ENCODE results near the gene PPP3CB. TPM values are rescaled to one million over a fixed set of nuclear protein-coding genes. Genes with fewer than 3 reads are reported as not detected.

PPP3CB gene
- total and polyA plus RNA-seq, 10 donors: 25.5 to 61.2 (median 39.7) TPM

DNA sequence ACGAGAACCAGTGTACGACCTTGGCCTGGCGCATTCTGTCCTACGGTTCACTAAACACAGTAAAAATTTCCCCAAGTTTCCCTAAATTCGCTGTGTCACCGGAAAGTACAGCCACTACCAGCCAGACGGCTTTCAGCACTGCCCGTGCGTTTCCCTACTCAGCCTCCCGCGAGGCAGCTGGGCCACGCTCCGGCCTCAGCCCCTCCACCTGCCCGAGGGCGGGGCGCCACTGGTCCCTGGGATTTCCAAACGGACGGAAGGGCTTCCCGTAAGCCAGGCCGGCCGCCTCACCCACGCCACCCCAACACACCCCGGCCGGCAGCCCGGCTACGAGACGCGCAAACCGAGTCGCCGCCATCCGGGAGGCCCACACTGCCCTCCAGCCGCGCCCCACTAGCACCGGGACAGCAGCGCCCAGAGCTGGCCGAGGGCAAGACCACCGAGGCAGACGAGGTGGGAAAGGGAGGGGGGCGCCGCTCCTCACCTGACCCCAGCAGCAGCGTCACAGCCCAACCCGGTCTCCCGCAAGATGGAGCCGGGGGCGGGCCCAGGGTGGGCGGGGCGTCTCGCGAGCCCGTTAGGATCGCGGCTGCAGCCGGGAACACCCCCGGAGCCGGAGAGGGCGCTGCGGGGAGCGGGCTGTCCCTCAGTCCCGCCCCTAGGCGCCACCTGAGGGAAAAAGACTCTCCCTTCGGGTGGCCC is 82.1 kb downstream of the PPP3CB start, which contains the start of gene ANXA7:
ANXA7 (minus strand) TSS at position 531 of the 702 bp plus-strand sequence. CDS start 13,202 bp downstream, outside the sequence.
- peaks cover 0 to 3% (median 0%) of the 10 kb centered on the region in 6 donors for H3K36me3 ChIP-seq
- H3K27me3 ChIP-seq (replicated peaks in 1 of 7): no peaks in the 10 kb centered on the region
- WGBS, 5 donors: 0 to 1% (median 0%) methylated on average over 35 to 62 of the region's 62 CpGs
- peak within 1 kb of the TSS; percentile 78 to 98 (median 96) for H3K27ac ChIP-seq
- H3K4me1 ChIP-seq: peaks cover 16 to 57% (median 43%) of the 10 kb centered on the region in 6 donors
- intact Hi-C loops (cut with DNase I; ENCODE audit: low total_unique reads): no loop called here
- H3K9me3 ChIP-seq: no peaks in the 10 kb centered on the region
- peak within 1 kb of the TSS; percentile 72 to 98 (median 88) for H3K4me3 ChIP-seq
- DNase-seq: peak; percentile 99
- TF ChIP-seq CTCF (IDR thresholded peaks at IDR 0.05 in 8 of 11, conservative IDR thresholded peaks at IDR 0.05 in 3 of 11) (peak in 9 of 11 experiments; percentile 30 to 72 (median 50)), POLR2A (IDR thresholded peaks at IDR 0.05) (peak in 2 of 3 donors; percentile 32 to 49), POLR2AphosphoS5 (IDR thresholded peaks at IDR 0.05) (peak; percentile 96 to 98 (median 97))

DNA sequence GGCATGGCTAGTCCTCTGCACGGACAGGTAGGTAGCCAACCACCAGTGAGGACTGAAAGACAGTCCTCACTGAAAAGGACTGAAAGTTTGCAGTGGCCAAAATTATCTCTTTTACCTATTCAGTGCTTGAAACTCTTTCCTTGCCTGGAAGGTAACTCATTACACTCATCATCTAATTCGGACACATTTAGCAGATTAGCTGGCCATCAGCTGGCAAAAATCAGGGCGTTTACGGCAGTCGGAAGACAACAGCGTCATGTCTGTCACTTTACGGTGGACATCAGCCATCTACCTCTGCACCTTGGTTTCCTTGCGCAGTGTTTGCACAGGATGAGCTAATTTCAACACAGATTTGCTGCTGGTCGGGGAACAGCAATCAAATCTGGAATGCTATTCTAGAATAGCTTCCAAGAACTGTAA is 82.7 kb downstream of the PPP3CB start:
- WGBS, 5 donors: 0 to 2% (median 1%) methylated on average over 9 of the region's 9 CpGs

DNA sequence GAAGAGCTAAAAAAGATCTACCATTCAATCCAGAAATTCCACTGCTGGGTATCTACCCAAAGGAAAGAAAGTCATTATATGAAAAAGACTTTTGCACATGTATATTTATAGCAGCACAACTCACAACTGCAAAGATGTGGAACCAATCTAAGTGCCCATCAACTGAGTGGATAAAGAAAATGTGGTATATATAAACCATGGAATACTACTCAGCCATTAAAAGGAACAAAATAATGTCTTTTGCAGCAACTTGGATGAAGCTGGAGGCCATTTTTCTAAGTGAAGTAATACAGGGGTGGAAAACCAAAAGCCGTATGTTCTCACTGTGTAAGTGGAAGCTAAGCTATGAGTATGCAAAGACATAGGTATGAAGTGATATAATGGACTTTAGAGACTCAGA is 84.9 kb downstream of the PPP3CB start:
- no peaks in the 10 kb centered on the region for H3K27me3 ChIP-seq (replicated peaks in 1 of 7)
- H3K36me3 ChIP-seq: peaks cover 0 to 24% (median 0%) of the 10 kb centered on the region in 6 donors
- no peaks in the 10 kb centered on the region for H3K9me3 ChIP-seq
- TF ChIP-seq POLR2A (IDR thresholded peaks at IDR 0.05) (no peak), POLR2AphosphoS5 (IDR thresholded peaks at IDR 0.05) (no peak), CTCF (IDR thresholded peaks at IDR 0.05 in 8 of 11, conservative IDR thresholded peaks at IDR 0.05 in 3 of 11) (no peak)
- no peak for DNase-seq
- 93 to 97% (median 94%) methylated on average over 1 of the region's 1 CpG for whole genome bisulfite sequencing, 5 donors
- no peak overlapping the region for H3K27ac ChIP-seq
- peaks cover 19 to 81% (median 54%) of the 10 kb centered on the region in 6 donors for H3K4me1 ChIP-seq
- intact Hi-C loops (cut with DNase I; ENCODE audit: low total_unique reads): no loop called here
- H3K4me3 ChIP-seq: no peak overlapping the region

More for the DNA sequence above, 82.7 kb downstream of the PPP3CB start:
- Histone ChIP-seq H3K36me3 (peaks cover 0 to 3% (median 0%) of the 10 kb centered on the region in 6 donors), H3K27me3 (replicated peaks in 1 of 7) (no peaks in the 10 kb centered on the region), H3K9me3 (no peaks in the 10 kb centered on the region), H3K4me1 (peaks cover 19 to 62% (median 48%) of the 10 kb centered on the region in 6 donors), H3K4me3 (peak overlapping the region; percentile 72 to 98 (median 88)), H3K27ac (peak overlapping the region; percentile 78 to 98 (median 96))
- no peak for DNase-seq
- intact Hi-C loops (cut with DNase I; ENCODE audit: low total_unique reads): no loop called here
- no peak for TF ChIP-seq CTCF (IDR thresholded peaks at IDR 0.05 in 8 of 11, conservative IDR thresholded peaks at IDR 0.05 in 3 of 11)
- TF ChIP-seq POLR2AphosphoS5 (IDR thresholded peaks at IDR 0.05): no peak
- TF ChIP-seq POLR2A (IDR thresholded peaks at IDR 0.05): no peak

DNA sequence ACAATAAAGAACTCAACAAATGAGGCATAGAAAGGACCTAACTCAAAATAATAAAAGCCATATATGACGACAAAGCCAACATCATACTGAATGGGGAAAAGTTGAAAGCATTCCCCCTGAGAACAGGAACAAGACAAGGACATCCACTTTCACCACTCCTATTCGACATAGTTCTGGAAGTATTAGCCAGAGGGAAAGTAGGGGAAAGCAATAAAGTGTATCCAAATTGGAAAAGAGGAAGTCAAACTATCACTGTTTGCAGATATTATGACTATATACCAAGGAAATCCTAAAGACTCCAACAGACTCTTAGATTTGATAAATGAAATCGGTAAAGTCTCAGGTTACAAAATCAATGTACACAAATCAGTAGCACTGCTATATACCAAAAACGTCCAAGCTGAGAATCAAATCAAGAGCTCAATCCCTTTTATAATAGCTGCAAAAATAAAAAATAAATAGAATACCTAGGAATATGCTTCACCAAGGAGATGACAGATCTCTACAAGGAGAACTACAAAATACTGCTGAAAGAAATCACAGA is 86.8 kb downstream of the PPP3CB start:
- H3K36me3 ChIP-seq: peaks cover 0 to 24% (median 0%) of the 10 kb centered on the region in 6 donors
- no peak overlapping the region for H3K4me3 ChIP-seq
- 59 to 78% (median 63%) methylated on average over 4 of the region's 4 CpGs for WGBS, 5 donors
- TF ChIP-seq CTCF (IDR thresholded peaks at IDR 0.05 in 8 of 11, conservative IDR thresholded peaks at IDR 0.05 in 3 of 11) (no peak), POLR2A (IDR thresholded peaks at IDR 0.05) (no peak), POLR2AphosphoS5 (IDR thresholded peaks at IDR 0.05) (no peak)
- H3K27me3 ChIP-seq (replicated peaks in 1 of 7): no peaks in the 10 kb centered on the region
- no peak for DNase-seq
- H3K9me3 ChIP-seq: no peaks in the 10 kb centered on the region
- no peak overlapping the region for H3K27ac ChIP-seq
- H3K4me1 ChIP-seq: peaks cover 19 to 87% (median 45%) of the 10 kb centered on the region in 6 donors
- intact Hi-C loops (cut with DNase I; ENCODE audit: low total_unique reads): no loop called here

All from spleen (tissue), 11 donors.